MCF 10A (cell line): ENCODE measurements around the gene LZTR1. TPM values are rescaled to one million over a fixed set of nuclear protein-coding genes. Genes with fewer than 3 reads are reported as not detected.
A peak's percentile ranks its signal among the peaks of the same experiment; 100 is the strongest.

ENCODE experiments used
- BruUV-seq: library from RNA; stranded (reverse); fragments of 400-500 nt; replicated peaks from 2 replicates; lab custom pipeline; 2021; lab: Mats Ljungman, UMichigan
- CTCF ChIA-PET: fragments of 300-600 bp; sonication (Branson Sonifier 250); formaldehyde crosslinking; extraction: SDS; loops from one replicate; lab custom pipeline; 2021; ENCODE audit warnings: antibody characterized with exemption, inconsistent platforms; lab: Yijun Ruan, JAX
- POLR2A ChIA-PET: fragments of 300-600, 350-650 bp; sonication (Branson Sonifier 250); formaldehyde crosslinking; extraction: SDS; loops from one replicate; lab custom pipeline; 2020; ENCODE audit warnings: antibody characterized with exemption, inconsistent platforms; lab: Yijun Ruan, JAX
- DNase-seq: peaks from one replicate; pipeline ENCODE4 v3.0.0-alpha.2; 2018; ENCODE audit not compliant: unreplicated experiment
- H3K27ac Mint-ChIP-seq: one replicate; pipeline ENCODE4 v1.8.0; 2022; ENCODE audit warnings: mild to moderate bottlenecking, low read depth, mixed read lengths; ENCODE audit not compliant: unreplicated experiment
- H3K27me3 Mint-ChIP-seq: one replicate; pipeline ENCODE4 v1.8.0; 2022; ENCODE audit warnings: mixed read lengths; ENCODE audit not compliant: insufficient read depth, unreplicated experiment
- H3K36me3 Mint-ChIP-seq: one replicate; pipeline ENCODE4 v1.8.0; 2022; ENCODE audit warnings: mild to moderate bottlenecking, moderate library complexity, mixed read lengths; ENCODE audit not compliant: insufficient read depth, unreplicated experiment
- H3K4me1 Mint-ChIP-seq: one replicate; pipeline ENCODE4 v1.8.0; 2022; ENCODE audit warnings: mixed read lengths; ENCODE audit not compliant: insufficient read depth, unreplicated experiment
- H3K4me3 Mint-ChIP-seq: one replicate; pipeline ENCODE4 v1.8.0; 2022; ENCODE audit warnings: mild to moderate bottlenecking, moderate library complexity, mixed read lengths; ENCODE audit not compliant: unreplicated experiment
- H3K9me3 Mint-ChIP-seq: one replicate; pipeline ENCODE4 v1.8.0; 2022; ENCODE audit warnings: mixed read lengths; ENCODE audit not compliant: unreplicated experiment
- CTCF ChIP-seq: fragments of 200-600 bp; IDR thresholded peaks from one replicate; pipeline ENCODE4 v1.8.0; 2022; ENCODE audit warnings: antibody characterized with exemption, mild to moderate bottlenecking; ENCODE audit not compliant: unreplicated experiment
- intact Hi-C: fragments of 100-400 bp; cut with micrococcal nuclease; formaldehyde crosslinking; loops from 2 replicates; pipeline ENCODE4 v1.14.1; 2022
- total RNA-seq: library from RNA; stranded (reverse); gene quantifications from 2 replicates; pipeline ENCODE4 v1.2.3, GENCODE V29; 2022

LZTR1 gene
- total RNA-seq, 1 experiment from 2014 or later: 49.2 TPM

DNA sequence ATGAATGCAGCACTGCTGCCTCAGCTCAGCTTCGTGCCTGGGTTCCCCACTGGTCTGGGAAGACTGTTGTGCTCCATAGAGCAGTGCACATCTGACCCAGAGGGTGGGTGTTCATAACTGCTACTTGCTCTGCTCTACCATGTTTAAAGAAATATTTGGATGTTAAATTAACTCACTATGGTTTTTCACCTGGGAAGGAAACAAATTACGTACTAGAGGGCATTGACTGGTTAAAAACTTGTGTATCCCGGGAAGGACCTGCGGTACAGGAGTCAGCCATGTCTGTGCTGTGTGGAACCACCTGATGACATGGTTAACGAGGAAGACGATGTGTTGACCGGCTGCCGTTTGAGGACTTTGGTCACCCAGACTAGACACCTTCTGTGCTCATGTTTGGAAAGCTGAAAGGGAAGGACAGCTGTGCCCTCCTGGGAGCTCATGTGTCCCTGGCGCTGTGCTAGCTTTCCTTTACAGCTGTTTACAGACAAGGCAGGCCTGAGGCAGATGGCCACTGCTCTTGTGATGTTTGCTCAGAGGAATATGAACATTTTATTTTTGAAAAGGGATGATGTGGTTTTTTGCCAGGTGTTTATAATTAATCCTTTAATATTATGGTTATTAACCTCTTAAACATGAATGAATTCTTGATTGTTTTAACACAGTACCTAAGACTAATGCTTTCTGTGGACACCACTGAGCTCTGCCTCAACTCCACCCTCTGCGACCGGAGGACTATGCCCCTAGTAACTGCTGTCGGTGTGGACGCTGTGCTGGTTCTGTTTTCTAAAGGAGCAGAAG, 29.4 kb upstream of the LZTR1 start:
- TSS peak; percentile 14 for BruUV-seq
- Mint-ChIP-seq H3K9me3 (no peaks in the 10 kb centered on the region), H3K36me3 (peaks cover 58% of the 10 kb centered on the region), H3K27me3 (no peaks in the 10 kb centered on the region), H3K27ac (peak overlapping the region; percentile 49), H3K4me3 (no peak overlapping the region), H3K4me1 (peaks cover 25% of the 10 kb centered on the region)
- DNase-seq: no peak
- ChIA-PET POLR2A (interaction anchor here (0.7 to 4.0 kb wide), 7 partner anchors 11 to 447 kb away, joined by 3 to 23 read pairs (median 3); partner anchors contain the start of gene LZTR1), CTCF (interaction anchor here (0.6 to 3.8 kb wide), 3 partner anchors 8 to 67 kb away, joined by 3 to 16 read pairs (median 3); no protein-coding TSS in a partner anchor)
- TF ChIP-seq CTCF: no peak
- intact Hi-C loops: loop anchor here (5.0 kb wide), 1 partner anchor 35 kb away; the partner anchor contains the start of gene CRKL

DNA sequence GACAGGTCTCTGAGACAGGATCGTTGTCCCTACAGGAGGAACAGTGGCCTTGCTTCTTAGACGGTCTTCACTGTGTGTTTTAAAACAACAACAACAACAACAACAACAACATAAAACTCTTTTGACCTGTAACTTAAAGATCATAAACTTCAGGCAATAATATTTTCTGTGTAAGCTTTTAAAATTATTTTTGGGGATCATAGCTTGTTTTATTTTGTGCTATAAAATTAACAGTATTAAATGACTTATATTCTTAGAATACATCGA, 28.8 kb upstream of the LZTR1 start:
- no peak for TF ChIP-seq CTCF
- Mint-ChIP-seq H3K4me3 (no peak overlapping the region), H3K36me3 (peaks cover 55% of the 10 kb centered on the region), H3K4me1 (peaks cover 30% of the 10 kb centered on the region), H3K27me3 (no peaks in the 10 kb centered on the region), H3K9me3 (no peaks in the 10 kb centered on the region), H3K27ac (peak overlapping the region; percentile 49)
- no TSS peak for BruUV-seq
- POLR2A ChIA-PET: interaction anchor here (0.5 to 4.0 kb wide), 6 partner anchors 29 to 113 kb away, joined by 3 to 23 read pairs (median 4); partner anchors contain the start of genes CRKL and LZTR1
- CTCF ChIA-PET: interaction anchor here (0.8 to 3.8 kb wide), 2 partner anchors 8 to 68 kb away, joined by 3 to 16 read pairs; no protein-coding TSS in a partner anchor
- DNase-seq: no peak
- intact Hi-C loops: loop anchor here (5.0 kb wide), 1 partner anchor 36 kb away; the partner anchor contains the start of gene CRKL

- CTCF ChIA-PET: interaction anchor here (0.9 to 3.8 kb wide), 2 partner anchors 28 to 68 kb away, joined by 3 to 16 read pairs; partner anchors contain the start of gene LZTR1
- intact Hi-C loops: loop anchor here (5.0 kb wide), 1 partner anchor 37 kb away; the partner anchor contains the start of gene CRKL
- H3K9me3 Mint-ChIP-seq: no peaks in the 10 kb centered on the region
- peak; percentile 88 for DNase-seq
- H3K27me3 Mint-ChIP-seq: no peaks in the 10 kb centered on the region
- no peak for TF ChIP-seq CTCF
- peaks cover 50% of the 10 kb centered on the region for H3K36me3 Mint-ChIP-seq
- POLR2A ChIA-PET: interaction anchor here (0.5 to 4.0 kb wide), 10 partner anchors 16 to 494 kb away, joined by 3 to 23 read pairs (median 4); partner anchors contain the start of genes CRKL, LZTR1 and SNAP29
- H3K4me3 Mint-ChIP-seq: no peak overlapping the region
- no TSS peak for BruUV-seq
- H3K27ac Mint-ChIP-seq: peak overlapping the region; percentile 28
- peaks cover 30% of the 10 kb centered on the region for H3K4me1 Mint-ChIP-seq
These were observed 28.2 kb upstream of the LZTR1 start for GRCh38 chr22:20953668-20954500.
